Hepatocyte (in vitro differentiated cells): ENCODE data around the gene CTBP2. TPM values are rescaled to one million over a fixed set of nuclear protein-coding genes. Genes with fewer than 3 reads are reported as not detected.

ENCODE experiments used
- DNase-seq: peaks from one replicate; pipeline ENCODE4 v3.0.0-alpha.2; 2016; ENCODE audit warnings: low spot score
- H2AFZ ChIP-seq: fragments of 200-600 bp; sonication (generic); 2 replicates; pipeline ENCODE4 v1.6.0; 2016; ENCODE audit warnings: antibody characterized with exemption, mild to moderate bottlenecking
- H3K27ac ChIP-seq: fragments of 200-600 bp; sonication (generic); 2 replicates; pipeline ENCODE4 v1.5.1; 2016; ENCODE audit warnings: mild to moderate bottlenecking
- H3K27me3 ChIP-seq: fragments of 200-600 bp; sonication (generic); 2 replicates; pipeline ENCODE4 v1.6.1; 2016
- H3K36me3 ChIP-seq: fragments of 200-600 bp; sonication (generic); replicated peaks from 2 replicates; pipeline ENCODE4 v1.5.1; 2016; ENCODE audit warnings: low read depth; ENCODE audit not compliant: insufficient read depth
- H3K4me1 ChIP-seq: fragments of 200-600 bp; sonication (generic); 2 replicates; pipeline ENCODE4 v1.5.1; 2016; ENCODE audit warnings: mild to moderate bottlenecking, moderate library complexity; ENCODE audit not compliant: insufficient read depth
- H3K4me2 ChIP-seq: fragments of 200-600 bp; sonication (generic); 2 replicates; pipeline ENCODE4 v1.6.0; 2016
- H3K4me3 ChIP-seq: fragments of 200-600 bp; sonication (generic); 2 replicates; pipeline ENCODE4 v1.5.1; 2016; ENCODE audit warnings: mild to moderate bottlenecking
- H3K79me2 ChIP-seq: fragments of 200-600 bp; sonication (generic); 2 replicates; pipeline ENCODE4 v1.6.0; 2017; ENCODE audit warnings: mild to moderate bottlenecking
- H3K9me2 ChIP-seq: fragments of 200-600 bp; sonication (generic); replicated peaks from 2 replicates; pipeline ENCODE4 v1.6.0; 2017; ENCODE audit warnings: mild to moderate bottlenecking; ENCODE audit not compliant: insufficient read depth
- H3K9me3 ChIP-seq: fragments of 200-600 bp; sonication (generic); 2 replicates; pipeline ENCODE4 v1.5.1; 2016; ENCODE audit warnings: low read depth, mild to moderate bottlenecking
- H4K20me1 ChIP-seq: fragments of 200-600 bp; sonication (generic); 2 replicates; pipeline ENCODE4 v1.6.0; 2016; ENCODE audit warnings: mild to moderate bottlenecking; ENCODE audit not compliant: insufficient read depth, poor library complexity, severe bottlenecking
- CTCF ChIP-seq: fragments of 200-600 bp; sonication (generic); IDR thresholded peaks from 2 replicates; pipeline ENCODE4 v1.5.1; 2016; ENCODE audit warnings: antibody characterized with exemption, mild to moderate bottlenecking; ENCODE audit not compliant: poor library complexity
- EZH2 ChIP-seq: fragments of 200-600 bp; sonication (generic); IDR thresholded peaks from 2 replicates; pipeline ENCODE4 v1.6.1; 2016; ENCODE audit warnings: antibody characterized with exemption, mild to moderate bottlenecking, borderline replicate concordance
- EZH2phosphoT487 ChIP-seq: fragments of 200-600 bp; sonication (generic); IDR thresholded peaks from one replicate; pipeline ENCODE4 v1.6.1; 2018; ENCODE audit warnings: antibody characterized with exemption, mild to moderate bottlenecking, low read depth, moderate library complexity; ENCODE audit not compliant: unreplicated experiment, severe bottlenecking
- WGBS: methylation state at CpG from one replicate; pipeline ENCODE4 v1.1.6; 2016; ENCODE audit warnings: low lambda C conversion rate; ENCODE audit errors: missing lambda C conversion rate; 5-methylcytosine and 5-hydroxymethylcytosine counted together
- polyA plus RNA-seq: library from polyadenylated mRNA; unstranded; fragments of >200 nt; fragmentation: Nextera tagmentation; extraction: Ambion mirVana; gene quantifications from 2 replicates; pipeline ENCODE4 v1.2.1, GENCODE V29; 2016
- total RNA-seq: library from RNA; depleted of rRNA; stranded (reverse); fragments of >200 nt; gene quantifications from 2 replicates; pipeline ENCODE4 v1.2.3, GENCODE V29; 2014

Gene CTBP2
- total and polyA plus RNA-seq, 2 experiments from 2014 or later, result 61.3 to 81.0 TPM

GRCh38 chr10:125169279-125169678, 8.9 kb upstream of the CTBP2 start:
- H3K4me2 ChIP-seq, result no peak overlapping the region
- no peak overlapping the region for H2AFZ ChIP-seq
- WGBS, result 77% methylated on average over 7 of the region's 7 CpGs

GRCh38 chr10:125166658-125167057, 6.3 kb upstream of the CTBP2 start:
- H3K27ac ChIP-seq, result no peak overlapping the region
- H3K79me2 ChIP-seq, result peaks cover 2% of the 10 kb centered on the region
- TF ChIP-seq EZH2 (no peak), CTCF (no peak)
- H3K36me3 ChIP-seq, result no peaks in the 10 kb centered on the region
- H3K9me2 ChIP-seq, result no peaks in the 10 kb centered on the region
- no peak overlapping the region for H3K4me3 ChIP-seq
- H3K27me3 ChIP-seq, result no peaks in the 10 kb centered on the region
- H3K9me3 ChIP-seq, result no peaks in the 10 kb centered on the region
- H2AFZ ChIP-seq, result no peak overlapping the region
- WGBS, result 95% methylated on average over 12 of the region's 12 CpGs
- H3K4me2 ChIP-seq, result no peak overlapping the region
- H3K4me1 ChIP-seq, result peaks cover 9% of the 10 kb centered on the region
- H4K20me1 ChIP-seq, result no peaks in the 10 kb centered on the region
- no peak for DNase-seq

More at GRCh38 chr10:125169279-125169678, 8.9 kb upstream of the CTBP2 start:
- TF ChIP-seq EZH2 (no peak), CTCF (no peak), EZH2phosphoT487 (no peak)
- H3K9me2 ChIP-seq, result no peaks in the 10 kb centered on the region
- H3K27ac ChIP-seq, result no peak overlapping the region
- no peaks in the 10 kb centered on the region for H3K4me1 ChIP-seq
- no peaks in the 10 kb centered on the region for H3K36me3 ChIP-seq
- DNase-seq, result no peak
- no peaks in the 10 kb centered on the region for H3K79me2 ChIP-seq
- no peaks in the 10 kb centered on the region for H3K9me3 ChIP-seq
- H3K27me3 ChIP-seq, result no peaks in the 10 kb centered on the region
- no peak overlapping the region for H3K4me3 ChIP-seq
- no peaks in the 10 kb centered on the region for H4K20me1 ChIP-seq

- 88% methylated on average over 16 of the region's 16 CpGs for WGBS
- no peak overlapping the region for H2AFZ ChIP-seq
- H3K9me2 ChIP-seq, result no peaks in the 10 kb centered on the region
- H3K4me1 ChIP-seq, result peaks cover 10% of the 10 kb centered on the region
- DNase-seq, result no peak
- H3K36me3 ChIP-seq, result no peaks in the 10 kb centered on the region
- no peaks in the 10 kb centered on the region for H3K9me3 ChIP-seq
- no peaks in the 10 kb centered on the region for H3K27me3 ChIP-seq
- no peak overlapping the region for H3K4me3 ChIP-seq
- peaks cover 2% of the 10 kb centered on the region for H3K79me2 ChIP-seq
- TF ChIP-seq CTCF (no peak), EZH2phosphoT487 (no peak), EZH2 (no peak)
- H3K27ac ChIP-seq, result no peak overlapping the region
- no peak overlapping the region for H3K4me2 ChIP-seq
- H4K20me1 ChIP-seq, result no peaks in the 10 kb centered on the region
These were observed 5.5 kb upstream of the CTBP2 start for GRCh38 chr10:125165584-125166573.
